Activated CD4-positive, alpha-beta T cell treated with anti-CD3 and anti-CD28 coated beads, Interleukin-2, amount 50 U/mL, for 16 hours (primary cell): Measurements from ENCODE around the gene HTATIP2.
"Not testable (repeated sequence)": the region's sequence is repeated elsewhere in the genome, so short reads cannot be mapped to it uniquely, and the experiment has no call there.

Source experiments
- DNase-seq: peaks from one replicate; pipeline ENCODE4 v3.0.0-alpha.2; 2020

Gene HTATIP2

GRCh38 chr11:20363500-20364340 is at the start of gene HTATIP2:
TSS of gene HTATIP2 (plus strand) at chr11:20363714. CDS start at chr11:20364238, 524 bp downstream.
- DNase-seq = peak; percentile 79

- DNase-seq = no peak
These were observed 47.7 kb upstream of the HTATIP2 start for GRCh38 chr11:20315800-20316199.

- DNase-seq = no peak
These were observed 42.3 kb upstream of the HTATIP2 start for GRCh38 chr11:20321177-20321576.

GRCh38 chr11:20327377-20327935 is 36.1 kb upstream of the HTATIP2 start:
- DNase-seq = no peak

- no peak for DNase-seq
These were observed 27.5 kb upstream of the HTATIP2 start for GRCh38 chr11:20336056-20336455.

- DNase-seq = peak; percentile 8
These were observed 25.9 kb upstream of the HTATIP2 start for GRCh38 chr11:20337526-20338154.

GRCh38 chr11:20342347-20343141 is 21.0 kb upstream of the HTATIP2 start:
- no peak for DNase-seq

GRCh38 chr11:20351136-20351535 is 12.4 kb upstream of the HTATIP2 start:
- no peak for DNase-seq

GRCh38 chr11:20351751-20352262 is 11.7 kb upstream of the HTATIP2 start:
- DNase-seq = no peak

- DNase-seq = peak; percentile 33
These were observed 9.6 kb upstream of the HTATIP2 start for GRCh38 chr11:20353829-20354434.

- DNase-seq = peak; percentile 49
These were observed 8.0 kb upstream of the HTATIP2 start for GRCh38 chr11:20355221-20356219.

- no peak for DNase-seq
These were observed 6.4 kb upstream of the HTATIP2 start for GRCh38 chr11:20357150-20357549.

GRCh38 chr11:20360650-20361049 is 2.9 kb upstream of the HTATIP2 start:
- DNase-seq = peak; percentile 55

GRCh38 chr11:20362481-20362880 is 1.0 kb upstream of the HTATIP2 start:
- DNase-seq = no peak

GRCh38 chr11:20363149-20363499 is 390 bp upstream of the HTATIP2 start:
- DNase-seq = no peak

GRCh38 chr11:20364341-20364792 is 853 bp downstream of the HTATIP2 start:
- DNase-seq = no peak

- DNase-seq = not testable (repeated sequence)
These were observed 2.0 kb downstream of the HTATIP2 start for GRCh38 chr11:20365465-20365864.

- DNase-seq = peak; percentile 85
These were observed 3.9 kb downstream of the HTATIP2 start for GRCh38 chr11:20367313-20367948.

- DNase-seq = no peak
These were observed 4.9 kb downstream of the HTATIP2 start for GRCh38 chr11:20368438-20368837.

GRCh38 chr11:20369826-20370225 is 6.3 kb downstream of the HTATIP2 start:
- DNase-seq = no peak
